Measurements from ENCODE around the gene ZFPM1. TPM values are rescaled to one million over a fixed set of nuclear protein-coding genes. Genes with fewer than 3 reads are reported as not detected.

ZFPM1 gene
- total and polyA plus RNA-seq, 2 of the 8 experiments (the other 6 are each of a cell fraction or from before 2014, with no cell fraction given), result 0.74 to 4.8 TPM

DNA sequence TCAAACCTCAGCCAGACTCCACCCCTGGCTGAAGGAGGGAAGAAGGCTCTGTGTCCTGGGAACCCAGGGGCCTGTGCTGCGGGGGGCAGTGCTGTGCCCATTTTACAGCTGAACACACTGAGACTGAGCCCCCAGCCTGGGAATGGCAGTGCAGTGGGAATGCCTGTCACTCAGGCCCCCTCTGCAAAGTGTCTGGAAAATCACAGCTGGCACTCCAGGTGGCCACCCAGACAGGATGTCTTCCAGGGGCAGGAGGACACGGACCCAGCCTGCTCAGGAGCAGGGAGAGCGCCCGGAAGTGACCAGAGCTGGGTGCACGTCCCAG lies 37.7 kb upstream of the ZFPM1 start (continued):
- TF ChIP-seq CHD7 (IDR thresholded peaks at IDR 0.05; ENCODE audit: insufficient replicate concordance, low read length) (no peak), RFX5 (IDR thresholded peaks at IDR 0.05; ENCODE audit: borderline replicate concordance, low read depth, low read length) (no peak), SP2 (IDR thresholded peaks at IDR 0.05; ENCODE audit: low read length) (no peak), TBP (IDR thresholded peaks at IDR 0.05; ENCODE audit: low read depth, low read length) (no peak), GTF2F1 (IDR thresholded peaks at IDR 0.05; ENCODE audit: borderline replicate concordance, low read depth, low read length) (no peak), NRF1 (IDR thresholded peaks at IDR 0.05; ENCODE audit: low read depth, low read length) (no peak), CTBP2 (IDR thresholded peaks at IDR 0.05; ENCODE audit: borderline replicate concordance, insufficient read depth, insufficient read length, low read length) (no peak), KDM5A (IDR thresholded peaks at IDR 0.05; ENCODE audit: low read length) (no peak)
- TF ChIP-seq, protein P1, sequence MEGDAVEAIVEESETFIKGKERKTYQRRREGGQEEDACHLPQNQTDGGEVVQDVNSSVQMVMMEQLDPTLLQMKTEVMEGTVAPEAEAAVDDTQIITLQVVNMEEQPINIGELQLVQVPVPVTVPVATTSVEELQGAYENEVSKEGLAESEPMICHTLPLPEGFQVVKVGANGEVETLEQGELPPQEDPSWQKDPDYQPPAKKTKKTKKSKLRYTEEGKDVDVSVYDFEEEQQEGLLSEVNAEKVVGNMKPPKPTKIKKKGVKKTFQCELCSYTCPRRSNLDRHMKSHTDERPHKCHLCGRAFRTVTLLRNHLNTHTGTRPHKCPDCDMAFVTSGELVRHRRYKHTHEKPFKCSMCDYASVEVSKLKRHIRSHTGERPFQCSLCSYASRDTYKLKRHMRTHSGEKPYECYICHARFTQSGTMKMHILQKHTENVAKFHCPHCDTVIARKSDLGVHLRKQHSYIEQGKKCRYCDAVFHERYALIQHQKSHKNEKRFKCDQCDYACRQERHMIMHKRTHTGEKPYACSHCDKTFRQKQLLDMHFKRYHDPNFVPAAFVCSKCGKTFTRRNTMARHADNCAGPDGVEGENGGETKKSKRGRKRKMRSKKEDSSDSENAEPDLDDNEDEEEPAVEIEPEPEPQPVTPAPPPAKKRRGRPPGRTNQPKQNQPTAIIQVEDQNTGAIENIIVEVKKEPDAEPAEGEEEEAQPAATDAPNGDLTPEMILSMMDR (IDR thresholded peaks at IDR 0.05; ENCODE audit: control extremely low read depth in 1 of 3, insufficient read depth in 1 of 3, low read depth in 1 of 3, low read length in 3 of 3), result no peak
